RWPE1 (cell line): Measurements from ENCODE around the gene XXYLT1.
A peak's percentile ranks its signal among the peaks of the same experiment; 100 is the strongest.

Experiments used
- CTCF ChIA-PET: fragments of 350-600 bp; sonication (Branson Sonifier 250); formaldehyde crosslinking; extraction: SDS; loops from one replicate; lab custom pipeline; 2021; lab: Yijun Ruan, JAX
- POLR2A ChIA-PET: fragments of 400-600 bp; formaldehyde crosslinking; extraction: SDS; loops from one replicate; lab custom pipeline; 2020; ENCODE audit warnings: antibody characterized with exemption; ENCODE audit not compliant: low non-redundant PET; lab: Yijun Ruan, JAX
- DNase-seq: peaks from one replicate; pipeline ENCODE4 v3.0.0; 2012; ENCODE audit warnings: low spot score
- H3K27ac ChIP-seq: fragments of 450-650 bp; 2 replicates; pipeline ENCODE4 v1.5.1; 2017
- TF ChIP-seq, protein P1 (sequence below): fragments of 450-650 bp; conservative IDR thresholded peaks from 2 replicates; pipeline ENCODE4 v1.5.1; 2017; ENCODE audit warnings: low read depth, mild to moderate bottlenecking

The XXYLT1 gene

GRCh38 chr3:195207056-195207455, 63.9 kb downstream of the XXYLT1 start:
- POLR2A ChIA-PET: no interaction called here
- CTCF ChIA-PET: no interaction called here

DNA sequence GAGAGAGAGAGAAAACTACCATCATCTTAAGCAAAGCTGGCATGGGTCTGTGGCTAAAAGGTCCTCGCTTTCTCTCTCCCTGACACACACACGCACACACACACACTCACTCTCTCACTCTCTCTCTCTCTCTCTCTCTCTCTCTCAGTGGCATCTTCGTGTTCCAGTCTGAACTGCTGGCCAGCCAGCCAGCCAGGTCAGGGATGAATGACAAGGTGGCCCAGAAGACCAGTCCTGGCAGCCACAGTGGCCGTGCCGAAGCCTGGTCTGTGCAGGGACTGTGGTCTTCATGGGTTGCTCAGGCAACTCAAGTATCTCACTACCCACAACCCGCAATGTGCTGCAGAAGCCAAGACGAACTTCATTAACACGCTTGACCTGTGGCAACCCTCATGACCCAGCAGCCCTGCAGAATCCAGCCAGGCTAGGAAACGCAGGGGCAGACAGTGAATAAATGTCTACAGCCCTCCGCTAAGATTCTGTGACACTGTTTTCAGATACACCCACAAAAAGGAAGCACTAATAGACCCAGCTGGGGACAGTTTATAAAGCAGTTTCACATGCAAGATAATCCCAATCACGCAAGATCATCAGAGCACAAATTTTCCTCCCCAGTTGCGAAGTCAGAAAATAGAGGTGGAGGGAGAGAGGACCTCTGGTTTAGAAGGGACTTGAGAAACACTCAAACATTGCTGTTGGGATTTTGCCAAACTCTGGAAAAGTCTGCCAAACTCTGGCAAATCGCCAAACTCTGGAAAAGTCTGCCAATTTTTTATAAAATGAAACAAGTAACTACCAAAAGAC, 66.4 kb downstream of the XXYLT1 start:
- CTCF ChIA-PET: no interaction called here
- no peak for DNase-seq
- POLR2A ChIA-PET: no interaction called here
- H3K27ac ChIP-seq: peak overlapping the region; percentile 36
- TF ChIP-seq, protein P1, sequence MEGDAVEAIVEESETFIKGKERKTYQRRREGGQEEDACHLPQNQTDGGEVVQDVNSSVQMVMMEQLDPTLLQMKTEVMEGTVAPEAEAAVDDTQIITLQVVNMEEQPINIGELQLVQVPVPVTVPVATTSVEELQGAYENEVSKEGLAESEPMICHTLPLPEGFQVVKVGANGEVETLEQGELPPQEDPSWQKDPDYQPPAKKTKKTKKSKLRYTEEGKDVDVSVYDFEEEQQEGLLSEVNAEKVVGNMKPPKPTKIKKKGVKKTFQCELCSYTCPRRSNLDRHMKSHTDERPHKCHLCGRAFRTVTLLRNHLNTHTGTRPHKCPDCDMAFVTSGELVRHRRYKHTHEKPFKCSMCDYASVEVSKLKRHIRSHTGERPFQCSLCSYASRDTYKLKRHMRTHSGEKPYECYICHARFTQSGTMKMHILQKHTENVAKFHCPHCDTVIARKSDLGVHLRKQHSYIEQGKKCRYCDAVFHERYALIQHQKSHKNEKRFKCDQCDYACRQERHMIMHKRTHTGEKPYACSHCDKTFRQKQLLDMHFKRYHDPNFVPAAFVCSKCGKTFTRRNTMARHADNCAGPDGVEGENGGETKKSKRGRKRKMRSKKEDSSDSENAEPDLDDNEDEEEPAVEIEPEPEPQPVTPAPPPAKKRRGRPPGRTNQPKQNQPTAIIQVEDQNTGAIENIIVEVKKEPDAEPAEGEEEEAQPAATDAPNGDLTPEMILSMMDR: no peak

More at GRCh38 chr3:195207056-195207455, 63.9 kb downstream of the XXYLT1 start:
- no peak for DNase-seq
- TF ChIP-seq, protein P1: no peak
- no peak overlapping the region for H3K27ac ChIP-seq

- DNase-seq: no peak
- TF ChIP-seq, protein P1: no peak
- ChIA-PET CTCF (interaction anchor here (0.6 kb wide), 2 partner anchors 16 to 544 kb away, joined by 3 read pairs; no protein-coding TSS in a partner anchor), POLR2A (no interaction called here)
- H3K27ac ChIP-seq: peak overlapping the region; percentile 36; the same call in 1 of the 2 replicates
These were observed 67.4 kb downstream of the XXYLT1 start for GRCh38 chr3:195203606-195204005.

DNA sequence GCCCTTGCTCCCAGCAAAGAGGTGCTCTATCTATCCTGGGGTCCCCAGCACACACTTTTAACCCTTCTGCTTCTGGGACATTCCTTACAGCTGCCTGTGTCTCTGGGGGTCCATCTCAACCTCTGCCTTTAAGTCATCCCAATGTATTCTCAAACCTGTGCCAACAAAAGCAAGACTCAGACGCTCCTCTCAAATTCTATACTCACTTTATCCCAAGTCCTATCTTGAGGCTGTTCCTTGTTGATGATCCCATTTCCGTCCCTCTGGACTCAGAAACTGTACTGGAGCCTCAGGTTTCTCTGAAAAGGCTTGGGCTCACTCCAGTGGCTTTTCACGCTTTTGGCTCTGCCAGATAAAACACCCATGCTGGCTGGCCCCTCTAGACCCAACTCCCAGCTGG, 69.7 kb downstream of the XXYLT1 start:
- no peak overlapping the region for H3K27ac ChIP-seq
- ChIA-PET POLR2A (no interaction called here), CTCF (interaction anchor here (0.6 to 0.7 kb wide), 2 partner anchors 127 to 518 kb away, joined by 3 to 4 read pairs; no protein-coding TSS in a partner anchor)
- no peak for DNase-seq
- TF ChIP-seq, protein P1: no peak

DNA sequence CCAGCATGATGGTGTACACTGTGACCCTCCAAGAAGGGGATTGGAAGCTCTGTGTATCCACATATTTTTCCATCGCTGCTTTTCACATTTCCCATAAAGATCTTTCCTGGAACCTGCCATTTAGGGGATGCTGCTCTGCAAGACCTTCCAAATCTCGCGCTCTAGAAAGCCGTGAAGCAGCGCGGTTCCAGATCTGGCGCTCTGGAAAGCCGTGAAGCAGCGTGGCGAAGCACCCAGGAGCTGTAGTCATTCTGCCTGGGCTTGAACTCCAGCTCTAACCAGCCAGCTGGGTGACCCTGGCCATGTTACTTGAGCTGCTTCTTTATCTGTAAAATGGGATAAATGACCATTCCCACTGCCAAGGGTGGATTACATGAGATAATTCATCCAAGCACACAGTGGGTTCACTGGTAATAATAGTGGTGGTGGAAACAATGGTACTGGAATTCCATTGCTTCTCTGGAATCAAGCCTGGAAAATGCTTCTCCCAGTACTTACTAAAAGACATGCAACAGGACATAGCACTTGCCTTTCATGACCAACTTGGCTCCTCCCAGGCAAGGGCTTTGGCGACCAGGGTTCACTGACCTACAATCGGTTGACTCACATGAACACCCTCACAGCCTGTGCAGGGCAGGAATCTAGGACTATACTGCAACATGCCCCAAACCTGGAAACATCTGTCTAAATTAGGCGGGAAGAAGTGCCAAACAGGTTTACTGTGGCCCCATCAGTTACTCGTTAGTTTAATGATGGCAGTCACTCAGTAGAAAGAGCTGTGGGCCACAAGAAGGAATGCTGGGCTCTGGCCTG, 70.7 kb downstream of the XXYLT1 start:
- ChIA-PET CTCF (interaction anchor here (0.6 to 0.7 kb wide), 2 partner anchors 335 to 525 kb away, joined by 3 to 4 read pairs; no protein-coding TSS in a partner anchor), POLR2A (no interaction called here)
- TF ChIP-seq, protein P1: no peak
- no peak overlapping the region for H3K27ac ChIP-seq
- no peak for DNase-seq
